Spleen (tissue), 11 donors: ENCODE data around the gene EXOC6B. TPM values are rescaled to one million over a fixed set of nuclear protein-coding genes. Genes with fewer than 3 reads are reported as not detected.

Source experiments
- DNase-seq: peaks from one replicate; pipeline ENCODE4 v3.0.0-alpha.2; 2020
- H3K27ac ChIP-seq, 8 donors: fragments of 200-600 bp; sonication (generic) in 7 of 8; 1 replicate in 4 of 8; 2 replicates in 4 of 8; pipeline versions ENCODE4 v1.5.0 to v1.8.0; 2016 to 2021; ENCODE audit warnings: inconsistent platforms in 4 of 8, mild to moderate bottlenecking in 4 of 8, moderate library complexity in 1 of 8
- H3K27me3 ChIP-seq, 7 donors: fragments of 200-600 bp; sonication (generic) in 6 of 7; replicated peaks in 1 of 7; 1 replicate in 4 of 7; 2 replicates in 3 of 7; pipeline versions ENCODE4 v1.5.0 to v1.8.0; 2016 to 2021; ENCODE audit warnings: inconsistent platforms in 3 of 7, mild to moderate bottlenecking in 1 of 7
- H3K36me3 ChIP-seq, 6 donors: fragments of 200-600 bp; sonication (generic) in 5 of 6; 1 replicate in 4 of 6; 2 replicates in 2 of 6; pipeline versions ENCODE4 v1.5.0 to v1.8.0; 2016 to 2021; ENCODE audit warnings: inconsistent platforms in 2 of 6
- H3K4me1 ChIP-seq, 6 donors: fragments of 200-600 bp; sonication (generic) in 5 of 6; 1 replicate in 3 of 6; 2 replicates in 3 of 6; pipeline versions ENCODE4 v1.5.0 to v1.8.0; 2016 to 2021; ENCODE audit warnings: inconsistent platforms in 3 of 6
- H3K4me3 ChIP-seq, 8 donors: fragments of 200-600 bp; sonication (generic) in 7 of 8; 1 replicate in 4 of 8; 2 replicates in 4 of 8; pipeline versions ENCODE4 v1.5.0 to v1.8.0; 2016 to 2021; ENCODE audit warnings: inconsistent platforms in 4 of 8, mild to moderate bottlenecking in 4 of 8, moderate library complexity in 2 of 8
- H3K9me3 ChIP-seq, 8 donors: fragments of 200-600 bp; sonication (generic) in 7 of 8; 1 replicate in 4 of 8; 2 replicates in 4 of 8; pipeline versions ENCODE4 v1.5.0 to v1.8.0; 2016 to 2021; ENCODE audit warnings: inconsistent platforms in 4 of 8
- CTCF ChIP-seq, 11 experiments: fragments of 200-600 bp in 7 of 11; fragments of 450-650 bp in 4 of 11; sonication (generic) in 4 of 11; IDR thresholded peaks in 8 of 11; conservative IDR thresholded peaks in 3 of 11; 1 replicate in 7 of 11; 2 replicates in 4 of 11; pipeline versions ENCODE4 v1.4.0 to v1.8.0; 2016 to 2021; ENCODE audit warnings: antibody characterized with exemption in 11 of 11, inconsistent platforms in 4 of 11, mild to moderate bottlenecking in 1 of 11
- POLR2A ChIP-seq, 3 donors: fragments of 450-650 bp; IDR thresholded peaks; one replicate each; pipeline ENCODE4 v1.5.1; 2017; ENCODE audit warnings: antibody characterized with exemption in 3 of 3, mild to moderate bottlenecking in 1 of 3
- POLR2AphosphoS5 ChIP-seq, 3 donors: sonication (generic); formaldehyde crosslinking; IDR thresholded peaks; one replicate each; pipeline ENCODE4 v1.5.1; 2017; ENCODE audit warnings: antibody characterized with exemption in 3 of 3
- whole genome bisulfite sequencing, 5 donors: extraction: QIAGEN DNeasy Blood & Tissue Kit in 3 of 5; methylation state at CpG; one replicate each; pipeline versions ENCODE4 v1.1.5 to v1.1.7; 2013 to 2018; 5-methylcytosine and 5-hydroxymethylcytosine counted together
- intact Hi-C: fragments of 100-400 bp; cut with DNase I; formaldehyde crosslinking; loops from one replicate; pipeline ENCODE4 v1.15.0; 2023; ENCODE audit warnings: low total_unique reads
- polyA plus RNA-seq, 3 donors: library from polyadenylated mRNA; stranded (reverse); fragments of 200-250 nt; gene quantifications; one replicate each; pipeline ENCODE4 v1.2.1, GENCODE V29; 2013
- total RNA-seq, 7 donors: library from RNA; depleted of rRNA in 3 of 7; stranded (reverse); fragments of >200 nt in 3 of 7; fragmentation: NEBNext Ultra II Directional in 4 of 7; extraction: Animal tissue kit (Norgen Biotek cat#: 25700) in 4 of 7; gene quantifications; one replicate each; pipeline versions ENCODE4 v1.1.0 to v1.2.1, GENCODE V29; 2016 to 2021
- donor health status: healthy with polysubstance abuse.
- donor health status: DM: no; HTN: no; CAD: no; lungs with moderate emphysema.
- donor health status: DM: no; HTN: no; CAD: no.
- donor health status: Bipolar disorder and iron deficiency.
- donor health status: healthy.
- donor health status: DM: no; HTN: no; CAD: no.
- donor health status: DM: yes; HTN: yes; CAD: no.

The EXOC6B gene
- total and polyA plus RNA-seq, 10 donors, result 1.0 to 27.9 (median 18.0) TPM

GRCh38 chr2:72157871-72158771, 667.7 kb downstream of the EXOC6B start:
- no peak overlapping the region for H3K4me3 ChIP-seq
- H3K9me3 ChIP-seq, result no peaks in the 10 kb centered on the region
- no peaks in the 10 kb centered on the region for H3K4me1 ChIP-seq
- TF ChIP-seq POLR2A (IDR thresholded peaks at IDR 0.05) (no peak), POLR2AphosphoS5 (IDR thresholded peaks at IDR 0.05) (no peak), CTCF (IDR thresholded peaks at IDR 0.05 in 8 of 11, conservative IDR thresholded peaks at IDR 0.05 in 3 of 11) (no peak)
- DNase-seq, result no peak
- no peak overlapping the region for H3K27ac ChIP-seq
- H3K27me3 ChIP-seq, result peaks cover 0 to 64% (median 6%) of the 10 kb centered on the region in 7 donors
- intact Hi-C loops, result loop anchor here (10.0 kb wide), 1 partner anchor 587 kb away; no protein-coding TSS in a partner anchor
- H3K36me3 ChIP-seq, result no peaks in the 10 kb centered on the region
- 72 to 84% (median 82%) methylated on average over 7 to 8 of the region's 8 CpGs for WGBS, 5 donors

GRCh38 chr2:72156872-72157271, 669.0 kb downstream of the EXOC6B start:
- no peak for TF ChIP-seq CTCF (IDR thresholded peaks at IDR 0.05 in 8 of 11, conservative IDR thresholded peaks at IDR 0.05 in 3 of 11)
- no peak for TF ChIP-seq POLR2AphosphoS5 (IDR thresholded peaks at IDR 0.05)
- TF ChIP-seq POLR2A (IDR thresholded peaks at IDR 0.05), result no peak
- DNase-seq, result no peak
- Histone ChIP-seq H3K4me3 (no peak overlapping the region), H3K4me1 (no peaks in the 10 kb centered on the region), H3K36me3 (no peaks in the 10 kb centered on the region), H3K9me3 (no peaks in the 10 kb centered on the region), H3K27ac (no peak overlapping the region), H3K27me3 (peaks cover 0 to 69% (median 6%) of the 10 kb centered on the region in 7 donors)
- 64 to 93% (median 74%) methylated on average over 2 of the region's 2 CpGs for WGBS, 5 donors
- intact Hi-C loops, result loop anchor here (10.0 kb wide), 1 partner anchor 588 kb away; no protein-coding TSS in a partner anchor

GRCh38 chr2:72155737-72156136, 670.1 kb downstream of the EXOC6B start:
- no peaks in the 10 kb centered on the region for H3K36me3 ChIP-seq
- DNase-seq, result no peak
- intact Hi-C loops, result loop anchor here (10.0 kb wide), 1 partner anchor 589 kb away; no protein-coding TSS in a partner anchor

More at GRCh38 chr2:72155737-72156136, 670.1 kb downstream of the EXOC6B start:
- H3K27ac ChIP-seq, result no peak overlapping the region
- WGBS, 5 donors, result 88 to 92% (median 90%) methylated on average over 3 to 5 of the region's 5 CpGs
- H3K4me1 ChIP-seq, result no peaks in the 10 kb centered on the region
- H3K4me3 ChIP-seq, result no peak overlapping the region
- H3K27me3 ChIP-seq, result peaks cover 0 to 78% (median 7%) of the 10 kb centered on the region in 7 donors
- H3K9me3 ChIP-seq, result no peaks in the 10 kb centered on the region
- no peak for TF ChIP-seq POLR2A (IDR thresholded peaks at IDR 0.05)
- TF ChIP-seq POLR2AphosphoS5 (IDR thresholded peaks at IDR 0.05), result no peak
- TF ChIP-seq CTCF (IDR thresholded peaks at IDR 0.05 in 8 of 11, conservative IDR thresholded peaks at IDR 0.05 in 3 of 11), result no peak
